Stimulated activated CD8-positive, alpha-beta memory T cell treated with anti-CD3 and anti-CD28 coated beads, Interleukin-15, amount 100 ng/mL, for 1 hour (primary cell): Measurements from ENCODE around the gene NPSR1.
"Not testable (repeated sequence)": the region's sequence is repeated elsewhere in the genome, so short reads cannot be mapped to it uniquely, and the experiment has no call there.

ENCODE experiments used
- DNase-seq: peaks from one replicate; pipeline ENCODE4 v3.0.0-alpha.2; 2020; ENCODE audit warnings: low read depth

The NPSR1 gene

GRCh38 chr7:34874329-34874728 is 216.3 kb downstream of the NPSR1 start:
- DNase-seq, result not testable (repeated sequence)

GRCh38 chr7:34875481-34875880 is 217.5 kb downstream of the NPSR1 start:
- DNase-seq, result no peak

DNA sequence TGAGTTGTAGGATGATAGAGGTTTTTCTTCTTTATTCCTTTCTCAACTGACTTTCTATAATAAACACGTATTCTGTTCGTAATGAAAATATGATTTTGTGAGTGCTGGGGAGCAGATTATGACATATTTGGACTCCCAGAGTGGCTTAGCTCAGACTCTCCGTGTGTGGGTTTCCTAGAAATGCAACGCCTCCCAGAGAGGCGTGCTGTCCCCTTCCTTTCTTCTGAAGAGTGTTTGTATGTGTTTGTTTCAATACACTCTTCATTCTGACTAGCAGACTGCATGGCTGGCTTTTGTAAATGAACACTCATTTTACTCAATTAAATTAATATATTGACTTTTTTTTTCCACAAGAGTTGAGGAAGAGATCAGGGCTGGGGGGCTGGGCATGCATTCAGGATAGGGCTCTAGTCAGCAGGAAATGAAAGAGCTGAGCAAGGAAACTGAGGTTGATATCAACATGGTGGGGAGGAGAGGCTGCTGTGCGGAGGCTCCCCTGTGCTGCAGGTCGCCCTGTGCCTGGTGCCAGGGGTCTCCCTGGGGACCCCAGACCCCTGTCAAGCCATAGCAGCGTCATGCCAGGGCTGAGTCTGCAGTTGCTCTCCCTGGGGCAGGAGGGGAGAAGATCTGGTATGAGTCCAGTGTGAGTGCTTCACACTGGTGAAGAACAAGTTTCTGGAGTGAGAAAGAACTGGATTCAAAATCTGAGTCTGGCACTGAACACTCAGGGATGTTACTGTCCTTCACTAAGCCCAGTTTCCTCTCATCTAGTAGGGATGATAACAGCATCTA is 221.1 kb downstream of the NPSR1 start:
- not testable (repeated sequence) for DNase-seq

DNA sequence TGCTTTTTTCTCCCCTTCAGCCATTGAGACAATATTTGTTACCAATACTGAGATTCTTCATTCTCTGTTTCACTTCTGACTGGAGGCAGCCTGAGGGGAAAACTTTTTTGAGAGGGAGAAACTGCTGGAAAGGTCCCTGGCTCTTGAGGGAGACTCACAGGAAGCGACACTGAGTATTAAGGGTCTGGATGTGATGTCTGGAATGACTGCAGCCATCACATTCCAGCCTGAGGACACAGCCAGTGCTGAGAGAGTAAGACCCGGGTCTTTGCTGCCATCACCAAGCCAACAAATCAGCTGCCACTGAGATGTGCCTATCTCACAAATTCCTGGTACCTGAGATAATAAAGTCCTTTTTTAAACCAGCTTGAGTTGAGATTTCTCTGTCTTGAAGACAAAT is 221.9 kb downstream of the NPSR1 start:
- no peak for DNase-seq

GRCh38 chr7:34883855-34884254 is 225.8 kb downstream of the NPSR1 start:
- DNase-seq, result not testable (repeated sequence)

GRCh38 chr7:34886856-34887255 is 228.8 kb downstream of the NPSR1 start:
- DNase-seq, result no peak

DNA sequence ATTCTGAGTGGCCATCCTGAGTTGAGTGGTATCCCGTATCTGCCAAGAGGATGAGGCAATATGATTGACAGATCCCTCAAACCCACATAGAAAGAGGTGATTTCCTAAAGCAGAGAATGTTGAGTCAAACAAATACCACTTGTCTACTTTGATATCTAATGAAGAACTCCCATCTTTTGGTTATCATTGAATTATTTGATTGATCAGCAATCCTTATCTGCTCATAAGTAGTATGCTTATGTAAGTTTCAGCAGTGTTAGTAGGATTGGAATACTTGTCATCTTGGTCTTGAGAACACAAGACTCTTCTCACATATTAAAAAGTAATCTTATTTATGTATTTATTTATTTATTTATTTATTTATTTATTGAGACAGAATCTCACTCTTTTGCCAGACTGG is 231.9 kb downstream of the NPSR1 start:
- no peak for DNase-seq

- no peak for DNase-seq
Observed at GRCh38 chr7:34895202-34895601, 237.2 kb downstream of the NPSR1 start.
